ENCODE results near the gene KIRREL1. TPM values are rescaled to one million over a fixed set of nuclear protein-coding genes. Genes with fewer than 3 reads are reported as not detected.

Gene KIRREL1
- total RNA-seq, 2 donors from 2014 or later, result 5.8 to 12.8 TPM

DNA sequence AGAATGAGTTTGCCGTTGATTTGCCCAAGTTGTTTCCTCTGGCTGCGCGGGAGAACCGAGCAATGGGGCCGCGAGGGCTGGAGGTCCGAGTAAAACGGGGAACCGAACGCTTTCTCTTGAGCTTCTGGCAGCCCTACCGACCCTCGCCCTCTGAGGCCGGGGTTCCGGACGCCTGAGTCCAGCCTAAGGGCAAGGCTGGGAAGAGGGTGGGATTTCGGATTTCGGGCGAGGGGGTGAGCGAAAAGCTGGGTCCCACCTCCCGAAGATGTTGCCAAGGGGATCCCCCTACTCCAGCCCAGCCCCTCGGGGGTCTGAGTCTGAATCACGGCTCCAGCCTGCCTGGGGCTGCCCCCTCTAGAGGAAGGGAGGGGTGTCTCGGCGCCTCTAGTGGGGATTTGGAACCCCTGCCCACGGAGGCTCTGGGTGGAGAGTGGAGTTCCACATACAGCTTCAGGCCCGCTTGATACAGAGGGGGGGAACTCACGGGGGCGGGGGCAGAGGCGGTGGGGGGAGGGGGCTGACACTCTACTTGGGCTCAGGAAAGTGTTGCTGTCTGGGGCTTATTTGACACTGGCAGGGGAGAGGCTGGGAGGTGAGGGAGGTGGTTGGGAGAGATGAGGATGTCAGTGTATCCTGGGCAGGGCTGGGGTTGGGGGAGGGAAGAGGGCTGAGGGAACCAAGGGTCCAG lies 617 bp downstream of the KIRREL1 start:
- H3K27ac ChIP-seq, result peak overlapping the region; percentile 80
- H3K4me3 ChIP-seq, result peak overlapping the region; percentile 69
- TF ChIP-seq, protein P1, sequence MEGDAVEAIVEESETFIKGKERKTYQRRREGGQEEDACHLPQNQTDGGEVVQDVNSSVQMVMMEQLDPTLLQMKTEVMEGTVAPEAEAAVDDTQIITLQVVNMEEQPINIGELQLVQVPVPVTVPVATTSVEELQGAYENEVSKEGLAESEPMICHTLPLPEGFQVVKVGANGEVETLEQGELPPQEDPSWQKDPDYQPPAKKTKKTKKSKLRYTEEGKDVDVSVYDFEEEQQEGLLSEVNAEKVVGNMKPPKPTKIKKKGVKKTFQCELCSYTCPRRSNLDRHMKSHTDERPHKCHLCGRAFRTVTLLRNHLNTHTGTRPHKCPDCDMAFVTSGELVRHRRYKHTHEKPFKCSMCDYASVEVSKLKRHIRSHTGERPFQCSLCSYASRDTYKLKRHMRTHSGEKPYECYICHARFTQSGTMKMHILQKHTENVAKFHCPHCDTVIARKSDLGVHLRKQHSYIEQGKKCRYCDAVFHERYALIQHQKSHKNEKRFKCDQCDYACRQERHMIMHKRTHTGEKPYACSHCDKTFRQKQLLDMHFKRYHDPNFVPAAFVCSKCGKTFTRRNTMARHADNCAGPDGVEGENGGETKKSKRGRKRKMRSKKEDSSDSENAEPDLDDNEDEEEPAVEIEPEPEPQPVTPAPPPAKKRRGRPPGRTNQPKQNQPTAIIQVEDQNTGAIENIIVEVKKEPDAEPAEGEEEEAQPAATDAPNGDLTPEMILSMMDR (IDR thresholded peaks at IDR 0.05), result no peak
- no peaks in the 10 kb centered on the region for H3K9me3 ChIP-seq
- H3K27me3 ChIP-seq, result no peaks in the 10 kb centered on the region
- no peaks in the 10 kb centered on the region for H3K36me3 ChIP-seq
- no peak for DNase-seq
- intact Hi-C loops (cut with DNase I), result no loop called here
- no peaks in the 10 kb centered on the region for H3K4me1 ChIP-seq
- H3K9ac ChIP-seq (ENCODE audit: low read depth in 2 of 2, low read length in 2 of 2), result peak overlapping the region; percentile 51 to 72

DNA sequence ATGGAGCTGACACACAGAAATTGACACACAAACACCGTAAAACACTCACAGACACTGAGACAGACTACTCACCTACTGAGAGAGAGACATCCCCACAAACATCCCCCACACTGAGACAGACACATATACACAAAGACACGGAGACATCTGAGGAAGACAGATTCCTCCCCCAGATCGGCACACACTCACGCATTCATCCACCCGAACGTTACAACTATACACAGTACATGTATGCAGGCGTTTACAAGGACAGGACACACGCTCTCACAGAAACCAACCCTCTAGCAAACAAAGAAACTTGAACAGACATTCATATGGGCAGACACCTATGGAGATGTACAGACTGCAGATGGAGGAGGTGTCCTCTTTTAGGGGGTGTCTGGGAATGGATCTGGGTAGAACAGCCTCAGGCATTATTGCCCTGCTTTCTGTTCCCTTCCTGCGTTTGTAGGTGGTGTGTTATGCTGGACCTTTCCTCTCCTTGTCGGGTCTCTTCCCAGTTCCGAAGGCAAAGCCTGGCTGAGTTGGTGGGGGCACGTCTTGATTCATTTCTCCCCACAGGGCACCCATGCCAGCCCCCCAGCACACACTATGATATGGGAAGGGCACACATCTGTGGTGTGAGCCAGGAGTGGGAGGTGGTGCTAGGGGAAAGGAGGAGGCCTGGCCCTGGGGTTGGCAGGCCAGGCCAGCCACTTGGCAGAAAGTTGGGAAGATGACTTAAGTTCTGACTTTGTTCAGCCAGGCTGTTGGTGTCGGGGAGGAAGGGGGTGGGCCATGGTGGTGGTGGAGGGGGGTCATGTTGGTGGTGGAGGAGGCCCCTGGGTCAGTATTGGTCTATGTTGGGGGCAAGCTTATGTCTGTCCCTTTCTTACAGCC lies 1.5 kb downstream of the KIRREL1 start:
- Histone ChIP-seq H3K9me3 (no peaks in the 10 kb centered on the region), H3K9ac (ENCODE audit: low read depth in 2 of 2, low read length in 2 of 2) (peak overlapping the region; percentile 42 to 59), H3K4me3 (peak overlapping the region; percentile 69), H3K27ac (peak overlapping the region; percentile 44), H3K4me1 (no peaks in the 10 kb centered on the region), H3K27me3 (no peaks in the 10 kb centered on the region), H3K36me3 (no peaks in the 10 kb centered on the region)
- intact Hi-C loops (cut with DNase I), result loop anchor here (5.0 kb wide), 1 partner anchor 42 kb away; no protein-coding TSS in a partner anchor
- TF ChIP-seq, protein P1 (IDR thresholded peaks at IDR 0.05), result no peak
- DNase-seq, result no peak

DNA sequence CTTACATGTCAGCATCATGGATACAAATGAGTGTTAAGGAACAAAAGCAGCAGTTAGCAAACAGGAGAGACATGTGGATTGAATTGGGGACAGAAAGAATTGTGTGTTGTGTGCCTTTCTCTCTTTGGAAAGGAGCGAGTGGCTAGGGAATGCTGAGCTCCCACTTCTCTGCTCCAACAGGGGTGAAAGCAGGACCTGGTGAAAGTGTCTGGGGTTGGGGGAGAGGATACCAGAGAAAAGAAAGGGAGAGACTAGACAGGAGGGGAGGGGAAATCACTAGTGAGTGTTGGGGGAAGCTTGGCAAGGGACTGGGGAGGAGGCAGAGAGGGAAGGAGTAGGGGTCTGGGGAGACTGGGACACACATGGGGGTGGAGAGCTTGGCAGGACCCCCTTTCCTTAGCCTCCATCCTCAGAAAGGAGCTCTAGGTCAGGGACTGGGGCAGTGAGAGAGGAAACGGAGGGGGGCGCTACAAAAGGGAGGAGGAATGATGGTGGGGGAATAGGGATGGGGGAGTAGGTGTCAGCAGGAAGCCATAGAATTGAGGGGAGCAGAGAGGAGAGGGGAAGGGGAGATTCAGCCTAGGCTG lies 2.2 kb downstream of the KIRREL1 start:
- intact Hi-C loops (cut with DNase I), result loop anchor here (5.0 kb wide), 1 partner anchor 42 kb away; no protein-coding TSS in a partner anchor
- no peaks in the 10 kb centered on the region for H3K27me3 ChIP-seq
- TF ChIP-seq, protein P1 (IDR thresholded peaks at IDR 0.05), result no peak
- H3K36me3 ChIP-seq, result no peaks in the 10 kb centered on the region
- H3K27ac ChIP-seq, result peak overlapping the region; percentile 44
- H3K4me3 ChIP-seq, result no peak overlapping the region
- H3K9ac ChIP-seq (ENCODE audit: low read depth in 2 of 2, low read length in 2 of 2), result peak overlapping the region; percentile 24 to 59
- H3K4me1 ChIP-seq, result no peaks in the 10 kb centered on the region
- H3K9me3 ChIP-seq, result no peaks in the 10 kb centered on the region
- no peak for DNase-seq

DNA sequence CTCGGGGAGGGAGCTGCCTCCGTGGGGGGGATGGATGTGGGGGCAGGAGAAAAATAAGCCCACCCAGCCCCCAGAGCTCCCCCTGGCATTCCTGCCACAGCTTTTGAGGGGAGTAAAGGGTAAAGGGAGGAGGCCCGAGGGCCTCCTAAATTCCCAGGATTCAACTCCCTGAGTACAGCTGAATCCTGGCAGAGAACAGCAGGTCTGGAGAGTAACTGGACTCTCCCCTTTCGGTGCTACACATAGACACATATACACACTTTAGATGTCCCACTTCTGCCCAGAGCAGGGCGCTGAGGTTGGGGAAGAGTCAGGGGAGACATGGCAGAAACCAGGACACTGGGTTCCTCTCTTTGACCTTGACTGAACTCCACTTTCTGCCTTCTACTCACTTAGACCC lies 3.0 kb downstream of the KIRREL1 start:
- intact Hi-C loops (cut with DNase I), result loop anchor here (5.0 kb wide), 1 partner anchor 41 kb away; no protein-coding TSS in a partner anchor
- Histone ChIP-seq H3K27me3 (no peaks in the 10 kb centered on the region), H3K27ac (no peak overlapping the region), H3K4me1 (no peaks in the 10 kb centered on the region), H3K9me3 (no peaks in the 10 kb centered on the region), H3K9ac (ENCODE audit: low read depth in 2 of 2, low read length in 2 of 2) (no peak overlapping the region), H3K36me3 (no peaks in the 10 kb centered on the region), H3K4me3 (no peak overlapping the region)
- TF ChIP-seq, protein P1 (IDR thresholded peaks at IDR 0.05), result no peak
- DNase-seq, result no peak

DNA sequence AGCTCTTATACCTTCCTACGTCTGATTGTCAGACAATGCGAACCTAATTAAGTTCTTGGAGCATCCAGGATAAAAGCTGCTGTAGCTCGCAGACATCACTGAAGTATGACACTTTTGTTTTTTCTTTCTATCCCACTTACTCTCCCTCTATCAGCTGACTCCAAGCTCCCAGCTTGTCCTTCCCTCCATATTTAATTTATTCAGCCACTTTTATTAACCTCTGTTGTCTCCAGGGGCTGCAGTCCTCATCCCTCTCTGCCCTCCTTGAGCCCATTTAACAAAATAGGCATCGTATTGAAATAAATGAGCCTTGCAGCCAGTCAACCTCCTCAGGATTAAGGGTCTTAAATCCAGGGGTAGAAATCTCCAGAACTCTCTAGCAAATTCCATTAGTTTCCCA lies 7.1 kb downstream of the KIRREL1 start:
- Histone ChIP-seq H3K9me3 (no peaks in the 10 kb centered on the region), H3K27ac (no peak overlapping the region), H3K4me3 (no peak overlapping the region), H3K9ac (ENCODE audit: low read depth in 2 of 2, low read length in 2 of 2) (no peak overlapping the region), H3K27me3 (no peaks in the 10 kb centered on the region), H3K36me3 (no peaks in the 10 kb centered on the region), H3K4me1 (no peaks in the 10 kb centered on the region)
- no peak for DNase-seq
- TF ChIP-seq, protein P1 (IDR thresholded peaks at IDR 0.05), result no peak
- intact Hi-C loops (cut with DNase I), result no loop called here

Measured in colonic mucosa (tissue), 4 donors.